Measurements from ENCODE around the gene APPBP2. TPM values are rescaled to one million over a fixed set of nuclear protein-coding genes. Genes with fewer than 3 reads are reported as not detected.
"Not testable (repeated sequence)": the region's sequence is repeated elsewhere in the genome, so short reads cannot be mapped to it uniquely, and the experiment has no call there.

APPBP2 gene
- total RNA-seq, 3 donors from 2014 or later, result 26.6 to 41.9 (median 30.2) TPM

- intact Hi-C loops (cut with DNase I; ENCODE audit: low total_unique reads), result loop anchor here (1.0 kb wide), 1 partner anchor 30 kb away; no protein-coding TSS in a partner anchor
- Histone ChIP-seq H3K27ac (no peak overlapping the region), H3K9me3 (peaks cover 9 to 11% of the 10 kb centered on the region in 2 donors), H3K36me3 (peaks cover 3% of the 10 kb centered on the region), H3K27me3 (no peaks in the 10 kb centered on the region), H3K4me3 (no peak overlapping the region), H3K4me1 (no peaks in the 10 kb centered on the region)
- TF ChIP-seq POLR2AphosphoS5 (IDR thresholded peaks at IDR 0.05) (no peak), POLR2A (IDR thresholded peaks at IDR 0.05) (no peak), CTCF (IDR thresholded peaks at IDR 0.05) (no peak)
- no peak for DNase-seq (ENCODE audit: low spot score in 2 of 2)
Observed at GRCh38 chr17:60491771-60492170, 34.3 kb downstream of the APPBP2 start.

- H3K4me3 ChIP-seq; H3K4me1 ChIP-seq; intact Hi-C loops (cut with DNase I; ENCODE audit: low total_unique reads); DNase-seq (ENCODE audit: low spot score in 2 of 2); H3K36me3 ChIP-seq; H3K27ac ChIP-seq; H3K27me3 ChIP-seq: not testable (repeated sequence)
- H3K9me3 ChIP-seq, result peaks cover 9 to 11% of the 10 kb centered on the region in 2 donors
Observed at GRCh38 chr17:60490594-60490993, 35.4 kb downstream of the APPBP2 start.

- Histone ChIP-seq H3K4me3 (no peak overlapping the region), H3K27ac (no peak overlapping the region), H3K27me3 (no peaks in the 10 kb centered on the region), H3K4me1 (no peaks in the 10 kb centered on the region), H3K9me3 (no peaks in the 10 kb centered on the region), H3K36me3 (no peaks in the 10 kb centered on the region)
- DNase-seq (ENCODE audit: low spot score in 2 of 2), result no peak
- TF ChIP-seq POLR2AphosphoS5 (IDR thresholded peaks at IDR 0.05) (no peak), POLR2A (IDR thresholded peaks at IDR 0.05) (no peak), CTCF (IDR thresholded peaks at IDR 0.05) (no peak)
- intact Hi-C loops (cut with DNase I; ENCODE audit: low total_unique reads), result no loop called here
Observed at GRCh38 chr17:60481604-60482003, 44.4 kb downstream of the APPBP2 start.

- no peak overlapping the region for H3K27ac ChIP-seq
- H3K36me3 ChIP-seq, result no peaks in the 10 kb centered on the region
- no peaks in the 10 kb centered on the region for H3K9me3 ChIP-seq
- H3K4me1 ChIP-seq, result no peaks in the 10 kb centered on the region
- intact Hi-C loops (cut with DNase I; ENCODE audit: low total_unique reads), result no loop called here
- H3K27me3 ChIP-seq, result no peaks in the 10 kb centered on the region
- TF ChIP-seq POLR2AphosphoS5 (IDR thresholded peaks at IDR 0.05) (no peak), POLR2A (IDR thresholded peaks at IDR 0.05) (no peak), CTCF (IDR thresholded peaks at IDR 0.05) (no peak)
- DNase-seq (ENCODE audit: low spot score in 2 of 2), result no peak
- no peak overlapping the region for H3K4me3 ChIP-seq
Observed at GRCh38 chr17:60473788-60474187, 52.3 kb downstream of the APPBP2 start.

GRCh38 chr17:60472449-60472848 lies 53.6 kb downstream of the APPBP2 start:
- no peaks in the 10 kb centered on the region for H3K4me1 ChIP-seq
- no peak overlapping the region for H3K4me3 ChIP-seq
- no peak for DNase-seq (ENCODE audit: low spot score in 2 of 2)
- TF ChIP-seq CTCF (IDR thresholded peaks at IDR 0.05) (no peak), POLR2AphosphoS5 (IDR thresholded peaks at IDR 0.05) (no peak), POLR2A (IDR thresholded peaks at IDR 0.05) (no peak)
- H3K9me3 ChIP-seq, result no peaks in the 10 kb centered on the region
- no peaks in the 10 kb centered on the region for H3K27me3 ChIP-seq
- H3K27ac ChIP-seq, result no peak overlapping the region
- intact Hi-C loops (cut with DNase I; ENCODE audit: low total_unique reads), result no loop called here
- no peaks in the 10 kb centered on the region for H3K36me3 ChIP-seq

- no peaks in the 10 kb centered on the region for H3K4me1 ChIP-seq
- DNase-seq (ENCODE audit: low spot score in 2 of 2), result no peak
- no peaks in the 10 kb centered on the region for H3K27me3 ChIP-seq
- H3K4me3 ChIP-seq, result no peak overlapping the region
- no peaks in the 10 kb centered on the region for H3K36me3 ChIP-seq
- H3K27ac ChIP-seq, result no peak overlapping the region
- H3K9me3 ChIP-seq, result no peaks in the 10 kb centered on the region
- intact Hi-C loops (cut with DNase I; ENCODE audit: low total_unique reads), result no loop called here
- TF ChIP-seq POLR2AphosphoS5 (IDR thresholded peaks at IDR 0.05) (no peak), POLR2A (IDR thresholded peaks at IDR 0.05) (no peak), CTCF (IDR thresholded peaks at IDR 0.05) (no peak)
Observed at GRCh38 chr17:60471451-60471850, 54.6 kb downstream of the APPBP2 start.

Measured in breast epithelium (tissue), 4 donors.